SK-N-SH treated with all-trans-retinoic acid at 6 μM for 48 hours (cell line): Measurements from ENCODE around the gene TRAK2.

ENCODE experiments used
- ATAC-seq: fragments of 200-7000 bp; cut with Tn5 transposase; 3 replicates; pipeline ENCODE4 v1.9.1; 2020; ENCODE audit warnings: mild to moderate bottlenecking, moderate library complexity
- ARNTL ChIP-seq: fragments of 450-650 bp; formaldehyde crosslinking; IDR thresholded peaks from 2 replicates; pipeline ENCODE4 v1.5.0; 2020; ENCODE audit warnings: low read depth, mild to moderate bottlenecking, moderate library complexity, borderline replicate concordance
- BACH2 ChIP-seq: fragments of 250-450 bp; sonication (Bioruptor Pico); IDR thresholded peaks from 2 replicates; pipeline ENCODE4 v1.9.0; 2021; ENCODE audit warnings: mild to moderate bottlenecking, borderline replicate concordance
- CSDC2 ChIP-seq: fragments of 250-450 bp; sonication (Bioruptor Pico); IDR thresholded peaks from 2 replicates; pipeline ENCODE4 v1.5.0; 2020; ENCODE audit warnings: mild to moderate bottlenecking, moderate library complexity
- ESRRG ChIP-seq: fragments of 250-450 bp; sonication (Bioruptor Pico); IDR thresholded peaks from 2 replicates; pipeline ENCODE4 v1.6.1; 2021; ENCODE audit warnings: mild to moderate bottlenecking
- GLIS3 ChIP-seq: fragments of 250-450 bp; sonication (Bioruptor Pico); IDR thresholded peaks from 2 replicates; pipeline ENCODE4 v1.5.0; 2020; ENCODE audit warnings: mild to moderate bottlenecking, moderate library complexity
- ISL1 ChIP-seq: fragments of 250-450 bp; sonication (Bioruptor Pico); IDR thresholded peaks from 2 replicates; pipeline ENCODE4 v2.1.2; 2022; ENCODE audit warnings: mild to moderate bottlenecking, moderate library complexity
- PPARA ChIP-seq: fragments of 250-450 bp; sonication (Bioruptor Pico); IDR thresholded peaks from 2 replicates; pipeline ENCODE4 v1.5.0; 2020; ENCODE audit warnings: mild to moderate bottlenecking, borderline replicate concordance
- RARB ChIP-seq: fragments of 250-450 bp; sonication (Bioruptor Pico); IDR thresholded peaks from 2 replicates; pipeline ENCODE4 v1.8.0; 2021; ENCODE audit warnings: mild to moderate bottlenecking, moderate library complexity
- SNAI2 ChIP-seq: fragments of 250-450 bp; sonication (Bioruptor Pico); IDR thresholded peaks from 2 replicates; pipeline ENCODE4 v1.5.0; 2020; ENCODE audit warnings: mild to moderate bottlenecking, moderate library complexity
- TCF4 ChIP-seq: fragments of 250-450 bp; sonication (Bioruptor Pico); IDR thresholded peaks from 2 replicates; pipeline ENCODE4 v1.8.0; 2021; ENCODE audit warnings: mild to moderate bottlenecking, moderate library complexity, borderline replicate concordance
- TOX ChIP-seq: fragments of 250-450 bp; sonication (Bioruptor Pico); IDR thresholded peaks from 2 replicates; pipeline ENCODE4 v1.8.0; 2021; ENCODE audit warnings: mild to moderate bottlenecking, moderate library complexity, borderline replicate concordance
- ZFP3 ChIP-seq: fragments of 250-450 bp; sonication (Bioruptor Pico); IDR thresholded peaks from 2 replicates; pipeline ENCODE4 v1.5.0; 2020; ENCODE audit warnings: mild to moderate bottlenecking, moderate library complexity
- ZFP30 ChIP-seq: fragments of 450-650 bp; formaldehyde crosslinking; IDR thresholded peaks from 2 replicates; pipeline ENCODE4 v1.5.0; 2022; ENCODE audit warnings: mild to moderate bottlenecking, moderate library complexity
- ZNF565 ChIP-seq: fragments of 450-650 bp; formaldehyde crosslinking; conservative IDR thresholded peaks from 2 replicates; pipeline ENCODE4 v1.5.0; 2020; ENCODE audit warnings: low read depth, mild to moderate bottlenecking, moderate library complexity
- ZNF70 ChIP-seq: fragments of 450-650 bp; formaldehyde crosslinking; IDR thresholded peaks from 2 replicates; pipeline ENCODE4 v1.5.0; 2020; ENCODE audit warnings: mild to moderate bottlenecking, moderate library complexity
- ZNF8 ChIP-seq: fragments of 450-650 bp; formaldehyde crosslinking; IDR thresholded peaks from 2 replicates; pipeline ENCODE4 v1.5.0; 2020; ENCODE audit warnings: mild to moderate bottlenecking, moderate library complexity
- TF ChIP-seq, protein P1 (sequence below): fragments of 250-450 bp; sonication (Bioruptor Pico); IDR thresholded peaks from 2 replicates; pipeline ENCODE4 v1.8.0; 2020; ENCODE audit warnings: mild to moderate bottlenecking, moderate library complexity, borderline replicate concordance
- TF ChIP-seq, protein P2 (sequence below): fragments of 250-450 bp; sonication (Bioruptor Pico); IDR thresholded peaks from 2 replicates; pipeline ENCODE4 v1.8.0; 2021; ENCODE audit warnings: low read depth, mild to moderate bottlenecking, moderate library complexity, borderline replicate concordance
- TF ChIP-seq, protein P3 (sequence below): fragments of 250-450 bp; sonication (Bioruptor Pico); IDR thresholded peaks from 2 replicates; pipeline ENCODE4 v1.5.1; 2020; ENCODE audit warnings: low read depth, mild to moderate bottlenecking, moderate library complexity
- TF ChIP-seq, protein P4 (sequence below): fragments of 250-450 bp; sonication (Bioruptor Pico); IDR thresholded peaks from 2 replicates; pipeline ENCODE4 v1.5.0; 2020; ENCODE audit warnings: mild to moderate bottlenecking, moderate library complexity

Gene TRAK2

DNA sequence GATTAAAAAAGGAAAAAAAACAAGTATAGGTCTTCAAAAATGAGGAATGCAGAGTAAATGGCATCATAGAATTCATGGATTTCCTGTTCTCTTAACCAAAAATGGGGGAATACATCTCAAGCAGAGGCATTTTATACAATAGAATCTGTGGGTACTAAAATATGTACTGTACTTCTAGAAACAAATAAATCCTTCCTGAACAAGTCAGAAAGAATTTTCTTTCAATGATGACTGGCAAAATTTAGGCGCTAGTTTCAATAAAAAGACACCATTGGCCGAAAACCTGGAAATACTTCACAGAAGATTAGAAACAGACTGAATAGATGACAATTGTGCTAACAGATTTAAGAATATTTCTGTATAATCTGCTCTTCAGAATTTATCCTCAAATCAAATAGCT, 15.1 kb downstream of the TRAK2 start:
- TF ChIP-seq TOX (CRISPR knock-in tag) (no peak), PPARA (CRISPR knock-in tag) (no peak), SNAI2 (CRISPR knock-in tag) (no peak), ZFP3 (no peak), ZNF565 (CRISPR knock-in tag) (no peak), ISL1 (CRISPR knock-in tag) (no peak), ZNF70 (no peak), BACH2 (CRISPR knock-in tag) (no peak), RARB (CRISPR knock-in tag) (no peak), TCF4 (CRISPR knock-in tag) (no peak), ESRRG (CRISPR knock-in tag) (no peak)
- TF ChIP-seq, protein P1, sequence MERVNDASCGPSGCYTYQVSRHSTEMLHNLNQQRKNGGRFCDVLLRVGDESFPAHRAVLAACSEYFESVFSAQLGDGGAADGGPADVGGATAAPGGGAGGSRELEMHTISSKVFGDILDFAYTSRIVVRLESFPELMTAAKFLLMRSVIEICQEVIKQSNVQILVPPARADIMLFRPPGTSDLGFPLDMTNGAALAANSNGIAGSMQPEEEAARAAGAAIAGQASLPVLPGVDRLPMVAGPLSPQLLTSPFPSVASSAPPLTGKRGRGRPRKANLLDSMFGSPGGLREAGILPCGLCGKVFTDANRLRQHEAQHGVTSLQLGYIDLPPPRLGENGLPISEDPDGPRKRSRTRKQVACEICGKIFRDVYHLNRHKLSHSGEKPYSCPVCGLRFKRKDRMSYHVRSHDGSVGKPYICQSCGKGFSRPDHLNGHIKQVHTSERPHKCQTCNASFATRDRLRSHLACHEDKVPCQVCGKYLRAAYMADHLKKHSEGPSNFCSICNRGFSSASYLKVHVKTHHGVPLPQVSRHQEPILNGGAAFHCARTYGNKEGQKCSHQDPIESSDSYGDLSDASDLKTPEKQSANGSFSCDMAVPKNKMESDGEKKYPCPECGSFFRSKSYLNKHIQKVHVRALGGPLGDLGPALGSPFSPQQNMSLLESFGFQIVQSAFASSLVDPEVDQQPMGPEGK (CRISPR knock-in tag): no peak
- TF ChIP-seq, protein P2, sequence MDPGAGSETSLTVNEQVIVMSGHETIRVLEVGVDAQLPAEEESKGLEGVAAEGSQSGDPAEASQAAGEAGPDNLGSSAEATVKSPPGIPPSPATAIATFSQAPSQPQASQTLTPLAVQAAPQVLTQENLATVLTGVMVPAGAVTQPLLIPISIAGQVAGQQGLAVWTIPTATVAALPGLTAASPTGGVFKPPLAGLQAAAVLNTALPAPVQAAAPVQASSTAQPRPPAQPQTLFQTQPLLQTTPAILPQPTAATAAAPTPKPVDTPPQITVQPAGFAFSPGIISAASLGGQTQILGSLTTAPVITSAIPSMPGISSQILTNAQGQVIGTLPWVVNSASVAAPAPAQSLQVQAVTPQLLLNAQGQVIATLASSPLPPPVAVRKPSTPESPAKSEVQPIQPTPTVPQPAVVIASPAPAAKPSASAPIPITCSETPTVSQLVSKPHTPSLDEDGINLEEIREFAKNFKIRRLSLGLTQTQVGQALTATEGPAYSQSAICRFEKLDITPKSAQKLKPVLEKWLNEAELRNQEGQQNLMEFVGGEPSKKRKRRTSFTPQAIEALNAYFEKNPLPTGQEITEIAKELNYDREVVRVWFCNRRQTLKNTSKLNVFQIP (CRISPR knock-in tag): no peak
- TF ChIP-seq, protein P3, sequence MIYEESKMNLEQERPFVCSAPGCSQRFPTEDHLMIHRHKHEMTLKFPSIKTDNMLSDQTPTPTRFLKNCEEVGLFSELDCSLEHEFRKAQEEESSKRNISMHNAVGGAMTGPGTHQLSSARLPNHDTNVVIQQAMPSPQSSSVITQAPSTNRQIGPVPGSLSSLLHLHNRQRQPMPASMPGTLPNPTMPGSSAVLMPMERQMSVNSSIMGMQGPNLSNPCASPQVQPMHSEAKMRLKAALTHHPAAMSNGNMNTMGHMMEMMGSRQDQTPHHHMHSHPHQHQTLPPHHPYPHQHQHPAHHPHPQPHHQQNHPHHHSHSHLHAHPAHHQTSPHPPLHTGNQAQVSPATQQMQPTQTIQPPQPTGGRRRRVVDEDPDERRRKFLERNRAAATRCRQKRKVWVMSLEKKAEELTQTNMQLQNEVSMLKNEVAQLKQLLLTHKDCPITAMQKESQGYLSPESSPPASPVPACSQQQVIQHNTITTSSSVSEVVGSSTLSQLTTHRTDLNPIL (CRISPR knock-in tag): no peak
- TF ChIP-seq, all 23 proteins: peak for 0
- no peak for ATAC-seq

DNA sequence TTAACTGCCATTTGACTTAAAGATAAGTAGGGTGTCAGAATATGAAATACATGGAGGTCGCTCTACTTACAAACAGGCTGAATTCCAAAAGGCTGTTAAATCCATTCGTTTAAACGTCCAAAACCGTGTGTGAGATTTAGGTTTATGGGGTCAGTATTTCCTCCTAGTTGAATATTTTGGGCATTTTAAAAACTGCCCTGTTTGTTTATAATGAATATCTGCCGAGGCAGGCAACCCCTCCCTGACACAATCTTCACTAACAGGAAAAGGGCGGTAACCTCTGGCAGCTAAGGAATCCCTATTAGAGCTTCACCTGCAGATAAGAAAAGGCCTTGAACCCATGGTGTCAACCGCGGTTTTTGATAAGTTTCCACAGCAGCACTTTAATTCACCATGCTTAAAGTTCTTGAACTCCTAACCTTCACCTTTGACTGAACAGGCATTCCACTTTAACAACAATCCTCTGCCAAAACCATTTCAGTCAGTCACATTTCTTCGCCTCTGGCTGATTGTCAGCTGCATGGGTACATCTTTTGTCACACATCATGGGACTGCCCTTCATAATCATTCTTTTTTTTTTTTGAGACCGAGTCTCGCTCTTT, 17.8 kb downstream of the TRAK2 start:
- TF ChIP-seq, protein P3 (CRISPR knock-in tag): no peak
- TF ChIP-seq RARB (CRISPR knock-in tag) (no peak), ARNTL (CRISPR knock-in tag) (no peak), ZFP30 (CRISPR knock-in tag) (no peak)
- TF ChIP-seq, all 23 proteins: peak for 0
- peak; percentile 17 for ATAC-seq

DNA sequence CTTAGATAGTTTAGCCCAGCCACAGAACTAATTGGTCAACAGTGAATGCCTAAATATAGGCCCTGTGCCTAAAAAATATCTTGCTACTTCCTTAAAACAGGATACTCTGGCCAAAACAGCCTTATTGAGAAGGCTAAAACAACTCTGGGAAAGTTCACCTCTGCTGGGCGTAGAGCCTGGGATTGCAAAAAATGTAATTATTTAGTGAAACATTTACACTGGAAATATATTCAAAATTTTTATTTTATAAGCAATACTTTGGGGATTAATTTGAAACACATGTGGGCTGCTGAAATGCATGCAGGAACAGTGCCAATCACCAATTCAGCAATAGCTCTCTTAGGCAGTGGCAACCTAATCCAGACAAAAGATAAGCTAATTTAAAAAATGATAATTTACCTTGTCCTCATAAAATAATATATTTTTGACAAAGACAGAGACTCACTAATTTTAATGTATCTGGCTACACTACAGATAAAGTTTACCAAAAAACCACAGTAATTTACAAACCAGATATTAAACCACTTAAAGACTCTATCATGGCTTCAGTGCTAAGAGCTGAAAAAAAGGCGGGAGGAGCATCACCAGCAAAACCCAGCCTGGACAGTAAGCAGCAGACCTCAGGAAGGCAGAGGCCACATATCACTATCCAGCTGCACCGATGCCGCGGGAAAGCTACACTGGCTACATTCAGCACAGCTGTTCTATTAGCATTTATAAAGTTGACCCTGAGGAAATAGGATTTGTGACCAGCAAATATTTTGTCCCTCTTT, 18.5 kb downstream of the TRAK2 start:
- ATAC-seq: peak; percentile 95
- no peak for TF ChIP-seq BACH2 (CRISPR knock-in tag)
- TF ChIP-seq ZNF565 (CRISPR knock-in tag): no peak
- no peak for TF ChIP-seq ZNF70
- peak; percentile 77 for TF ChIP-seq ISL1 (CRISPR knock-in tag)
- TF ChIP-seq, protein P4, sequence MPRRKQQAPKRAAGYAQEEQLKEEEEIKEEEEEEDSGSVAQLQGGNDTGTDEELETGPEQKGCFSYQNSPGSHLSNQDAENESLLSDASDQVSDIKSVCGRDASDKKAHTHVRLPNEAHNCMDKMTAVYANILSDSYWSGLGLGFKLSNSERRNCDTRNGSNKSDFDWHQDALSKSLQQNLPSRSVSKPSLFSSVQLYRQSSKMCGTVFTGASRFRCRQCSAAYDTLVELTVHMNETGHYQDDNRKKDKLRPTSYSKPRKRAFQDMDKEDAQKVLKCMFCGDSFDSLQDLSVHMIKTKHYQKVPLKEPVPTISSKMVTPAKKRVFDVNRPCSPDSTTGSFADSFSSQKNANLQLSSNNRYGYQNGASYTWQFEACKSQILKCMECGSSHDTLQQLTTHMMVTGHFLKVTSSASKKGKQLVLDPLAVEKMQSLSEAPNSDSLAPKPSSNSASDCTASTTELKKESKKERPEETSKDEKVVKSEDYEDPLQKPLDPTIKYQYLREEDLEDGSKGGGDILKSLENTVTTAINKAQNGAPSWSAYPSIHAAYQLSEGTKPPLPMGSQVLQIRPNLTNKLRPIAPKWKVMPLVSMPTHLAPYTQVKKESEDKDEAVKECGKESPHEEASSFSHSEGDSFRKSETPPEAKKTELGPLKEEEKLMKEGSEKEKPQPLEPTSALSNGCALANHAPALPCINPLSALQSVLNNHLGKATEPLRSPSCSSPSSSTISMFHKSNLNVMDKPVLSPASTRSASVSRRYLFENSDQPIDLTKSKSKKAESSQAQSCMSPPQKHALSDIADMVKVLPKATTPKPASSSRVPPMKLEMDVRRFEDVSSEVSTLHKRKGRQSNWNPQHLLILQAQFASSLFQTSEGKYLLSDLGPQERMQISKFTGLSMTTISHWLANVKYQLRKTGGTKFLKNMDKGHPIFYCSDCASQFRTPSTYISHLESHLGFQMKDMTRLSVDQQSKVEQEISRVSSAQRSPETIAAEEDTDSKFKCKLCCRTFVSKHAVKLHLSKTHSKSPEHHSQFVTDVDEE: peak; percentile 80
- TF ChIP-seq ARNTL (CRISPR knock-in tag): no peak
- no peak for TF ChIP-seq CSDC2 (CRISPR knock-in tag)
- TF ChIP-seq ZNF8: no peak
- TF ChIP-seq RARB (CRISPR knock-in tag): no peak
- 0 out of 2 replicates have a peak, but pooled peaks have one; percentile 15 for TF ChIP-seq GLIS3 (CRISPR knock-in tag)
- peak; percentile 82 for TF ChIP-seq TCF4 (CRISPR knock-in tag)
